GM18867 (cell line): ENCODE data around the gene CRKL.

Experiments
- ATAC-seq: cut with Tn5 transposase; IDR thresholded peaks from one replicate; pipeline ENCODE4 v1.9.1; 2021; ENCODE audit warnings: mild to moderate bottlenecking, moderate library complexity; ENCODE audit not compliant: unreplicated experiment

The CRKL gene

DNA sequence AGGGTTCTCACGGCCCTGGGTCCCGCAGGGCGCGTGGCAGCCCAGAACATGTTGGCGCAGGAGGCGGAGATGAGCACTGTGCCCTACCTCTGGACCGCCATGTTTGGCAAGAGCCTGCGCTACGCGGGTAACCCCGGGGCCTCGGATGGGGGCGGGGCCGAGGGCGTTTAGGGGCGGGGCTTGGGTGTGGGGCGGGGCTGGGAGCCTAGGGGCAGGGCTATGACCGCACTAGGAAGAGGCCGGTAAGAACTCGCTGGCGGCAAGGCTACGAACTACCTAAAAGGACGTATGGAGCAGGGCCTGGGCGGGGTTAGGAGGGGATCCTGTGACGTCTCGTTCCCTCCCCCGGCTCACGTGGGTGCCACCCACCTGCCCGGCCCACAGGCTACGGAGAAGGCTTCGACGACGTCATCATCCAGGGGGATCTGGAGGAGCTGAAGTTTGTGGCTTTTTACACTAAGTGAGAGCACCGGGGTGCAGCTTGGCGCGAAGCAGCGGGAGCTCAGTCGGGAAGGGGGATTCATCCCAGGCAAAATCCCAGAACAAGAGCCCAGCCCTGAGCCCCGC is 62.1 kb downstream of the CRKL start:
- ATAC-seq, result no peak

DNA sequence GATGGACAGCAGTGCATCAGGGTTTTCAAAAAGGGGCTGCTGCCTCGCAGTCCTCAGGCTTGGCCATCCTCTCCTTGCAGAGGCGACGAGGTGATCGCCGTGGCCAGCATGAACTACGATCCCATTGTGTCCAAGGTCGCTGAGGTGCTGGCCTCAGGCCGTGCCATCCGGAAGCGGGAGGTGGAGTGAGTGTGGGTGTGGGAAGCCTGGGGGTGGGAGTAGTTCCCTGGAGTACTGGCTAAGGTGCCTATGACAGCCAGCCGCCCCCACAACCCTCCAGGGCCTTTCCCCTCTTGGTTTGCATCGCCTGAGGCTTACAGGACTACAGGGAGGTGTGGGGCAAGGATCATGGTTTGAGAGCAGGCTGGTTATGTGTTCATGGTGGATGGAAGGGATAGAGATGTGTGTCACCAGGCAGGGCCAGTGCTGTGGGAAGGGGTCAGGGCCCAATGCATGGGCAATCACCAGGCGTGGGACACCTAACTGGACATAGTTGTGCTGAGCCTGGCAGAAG is 62.8 kb downstream of the CRKL start:
- no peak for ATAC-seq

DNA sequence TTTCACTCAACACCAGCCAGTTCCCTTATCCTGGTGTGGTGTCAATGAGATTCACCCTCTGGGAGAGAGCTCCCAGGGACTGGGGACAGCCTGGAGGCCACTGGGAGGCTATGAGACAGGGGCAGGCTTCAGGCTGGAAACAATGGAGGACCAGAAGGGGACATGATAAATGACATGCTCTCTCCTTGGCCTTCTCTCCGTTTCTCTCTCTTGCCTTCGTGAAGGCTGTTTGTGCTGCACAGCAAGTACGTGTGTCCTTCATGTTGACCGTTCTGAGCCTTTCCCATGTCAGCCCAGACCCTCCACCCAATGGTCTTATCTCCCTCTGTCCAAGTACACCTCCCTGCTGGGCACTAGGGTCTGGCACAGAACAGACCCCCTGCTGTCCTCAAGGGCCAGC is 63.3 kb downstream of the CRKL start:
- no peak for ATAC-seq

DNA sequence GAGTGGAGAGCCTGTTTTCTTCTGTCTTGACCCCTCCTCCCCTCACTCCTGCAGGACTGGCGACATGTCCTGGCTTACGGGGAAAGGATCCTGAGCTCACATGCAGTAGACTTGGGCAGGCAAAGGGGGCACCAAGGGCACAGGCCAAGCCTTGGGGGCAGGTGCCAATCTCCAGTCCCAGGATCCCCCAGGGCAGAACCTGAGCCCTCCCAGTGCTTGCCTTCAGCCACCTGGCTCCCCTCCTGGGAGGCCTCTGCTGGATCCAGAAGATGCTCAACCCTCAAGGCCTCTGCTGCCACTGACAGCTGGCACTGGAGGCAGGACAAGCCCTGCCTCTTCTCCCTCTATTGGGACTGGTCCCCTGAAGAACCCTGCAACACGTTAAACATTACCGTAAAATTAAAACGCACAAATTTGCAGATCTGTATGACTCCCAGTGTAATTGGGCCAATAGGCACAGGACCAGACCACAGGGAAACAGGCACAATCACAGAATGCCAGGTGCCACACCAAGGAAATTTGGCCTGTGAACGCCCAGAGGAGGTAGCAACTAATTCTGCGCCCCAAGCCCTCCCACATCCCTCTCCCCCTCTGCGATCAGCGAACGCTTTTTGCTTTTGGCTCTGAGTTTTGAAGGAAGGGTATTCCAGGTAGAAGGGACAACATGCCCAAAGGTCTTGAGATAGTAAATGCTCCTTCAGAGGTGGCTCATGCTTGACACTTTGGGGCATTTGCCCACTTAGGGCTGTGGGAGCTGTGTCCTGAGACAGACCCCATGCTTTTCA is 63.9 kb downstream of the CRKL start:
- no peak for ATAC-seq

DNA sequence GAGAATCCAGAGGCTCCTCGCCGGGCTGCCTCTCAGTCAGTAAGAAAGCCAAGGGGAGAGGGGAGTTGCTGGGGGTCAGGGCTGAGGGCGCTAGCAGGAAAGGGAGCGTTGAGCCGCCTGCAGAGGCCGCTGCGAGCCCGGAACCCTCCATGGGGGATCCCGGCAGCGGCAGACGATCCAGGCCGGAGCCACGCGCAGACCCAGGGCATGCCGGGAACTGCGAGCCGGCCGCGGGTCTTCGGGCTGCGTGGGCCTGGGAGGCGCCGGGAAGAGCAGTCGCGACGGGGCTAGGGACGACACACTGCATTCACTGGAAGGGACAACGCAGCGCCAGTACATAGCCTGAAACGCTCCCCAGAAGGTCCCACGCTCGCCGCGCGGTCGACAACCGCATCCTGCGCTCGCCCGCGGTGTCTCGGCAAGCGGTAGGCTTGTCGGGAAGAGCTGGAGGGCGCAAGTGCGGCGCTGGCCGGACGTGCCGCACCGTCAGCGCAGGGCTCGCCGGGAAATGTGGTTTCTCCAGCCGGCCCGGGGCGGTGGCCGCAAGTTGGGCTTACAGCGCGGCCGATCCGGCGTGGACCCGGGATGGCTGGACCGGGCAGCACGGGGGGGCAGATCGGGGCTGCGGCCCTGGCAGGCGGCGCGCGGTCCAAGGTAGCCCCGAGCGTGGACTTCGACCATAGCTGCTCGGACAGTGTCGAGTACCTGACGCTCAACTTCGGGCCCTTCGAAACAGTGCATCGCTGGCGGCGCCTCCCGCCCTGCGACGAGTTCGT is 64.8 kb downstream of the CRKL start, which contains the start of gene LZTR1:
LZTR1 (plus strand) TSS at position 511 of the 776 bp plus-strand sequence; CDS start at position 586, 75 bp downstream.
- peak; percentile 86 for ATAC-seq

DNA sequence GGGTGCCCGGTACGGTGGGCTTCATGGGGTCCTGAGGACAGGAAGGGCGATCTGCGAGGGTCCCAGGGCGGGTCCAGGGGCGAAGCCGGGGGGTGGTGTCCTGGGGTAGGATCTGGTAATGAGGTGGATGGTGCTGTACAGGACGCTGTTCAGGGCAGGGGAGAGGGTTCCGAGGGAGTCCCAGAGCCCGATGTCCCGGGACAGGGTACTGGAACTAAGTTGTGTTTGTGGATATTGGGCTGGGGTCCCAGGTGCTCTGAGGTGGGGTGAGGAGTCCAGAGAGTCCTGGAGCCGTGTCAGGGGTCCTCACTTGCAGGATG is 65.3 kb downstream of the CRKL start:
- peak; percentile 23 for ATAC-seq

DNA sequence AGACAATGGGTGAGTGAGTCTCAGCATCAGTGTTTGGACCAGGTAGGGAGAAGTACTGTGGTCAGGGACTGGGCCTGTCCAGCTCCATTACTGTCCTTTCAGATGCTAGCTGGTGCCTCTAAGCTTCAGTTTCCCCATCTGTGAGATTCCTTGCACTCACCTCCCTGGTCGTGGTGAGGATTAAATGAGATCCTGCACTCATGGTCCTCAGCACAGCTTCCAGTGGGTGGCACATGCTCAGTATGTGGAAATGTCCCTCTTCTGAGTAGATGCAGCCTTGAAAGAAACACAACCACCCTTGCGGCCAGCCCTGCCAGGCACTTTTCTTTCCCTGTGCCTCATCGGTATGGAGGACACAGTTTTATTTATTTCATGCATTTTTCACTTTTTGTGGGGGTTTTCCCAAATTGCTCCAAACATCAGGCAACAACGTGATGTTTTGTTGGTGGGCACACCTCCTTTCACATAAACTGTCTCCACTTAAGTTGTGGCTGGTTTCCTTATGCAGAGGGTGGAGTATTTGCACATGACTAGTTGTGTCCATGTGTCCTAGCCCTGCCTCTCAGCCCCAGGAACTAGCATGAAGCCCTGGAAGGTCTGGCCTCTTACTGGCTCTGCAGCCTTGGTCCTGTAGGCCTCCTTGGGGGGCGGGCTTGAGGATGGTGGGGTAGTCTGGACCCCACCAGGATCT is 66.0 kb downstream of the CRKL start:
- ATAC-seq, result no peak

DNA sequence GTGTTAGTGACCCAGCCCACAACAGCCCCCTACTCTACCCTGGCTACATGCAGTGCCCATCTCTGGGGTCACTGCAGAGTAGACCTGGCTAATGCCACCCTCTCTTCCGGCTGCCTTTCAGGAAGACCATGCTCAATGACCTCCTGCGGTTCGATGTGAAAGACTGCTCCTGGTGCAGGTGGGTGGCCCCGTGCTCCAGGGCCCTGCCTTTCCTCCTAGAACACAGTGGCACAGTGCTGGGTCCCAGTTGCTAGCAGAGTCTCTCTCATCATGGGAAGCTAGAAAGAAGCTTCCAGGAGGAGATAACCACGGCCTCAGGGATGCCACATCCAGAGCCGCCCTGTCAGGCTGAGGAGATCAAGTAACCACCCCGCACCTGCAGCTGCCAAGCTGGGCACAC is 68.5 kb downstream of the CRKL start:
- ATAC-seq, result no peak

DNA sequence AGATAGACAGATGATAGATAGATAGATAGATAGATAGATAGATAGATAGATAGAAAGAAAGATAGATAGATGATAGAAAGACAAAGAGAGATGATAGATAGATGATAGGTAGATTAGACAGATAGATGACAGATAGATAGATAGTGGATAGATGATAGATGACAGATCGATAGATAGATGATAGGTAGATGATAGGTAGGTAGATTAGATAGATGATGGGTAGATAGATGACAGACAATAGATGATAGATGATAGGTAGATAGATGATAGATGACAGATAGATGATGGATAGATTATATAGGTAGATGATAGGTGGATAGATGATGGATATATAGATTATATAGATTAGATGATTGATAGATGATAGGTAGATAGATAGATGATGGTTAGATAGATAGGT is 69.2 kb downstream of the CRKL start:
- ATAC-seq, result no peak

DNA sequence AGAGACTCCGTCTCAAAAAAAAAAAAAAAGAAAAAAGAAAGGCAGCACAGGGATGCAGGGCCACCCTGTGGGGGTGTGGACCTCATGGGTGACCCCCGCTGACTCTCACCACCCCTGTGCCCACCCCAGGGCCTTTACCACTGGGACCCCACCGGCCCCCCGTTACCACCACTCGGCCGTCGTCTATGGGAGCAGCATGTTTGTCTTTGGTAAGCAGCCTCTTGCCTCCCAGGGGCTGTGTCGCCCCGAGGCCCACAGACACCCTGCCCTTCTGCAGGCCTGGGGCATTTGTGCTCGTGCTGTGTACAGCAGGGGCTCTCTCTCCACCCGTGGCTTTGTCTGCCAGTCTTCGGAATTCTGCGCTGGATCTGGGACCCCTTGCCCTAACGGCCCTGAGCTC is 70.2 kb downstream of the CRKL start:
- no peak for ATAC-seq

DNA sequence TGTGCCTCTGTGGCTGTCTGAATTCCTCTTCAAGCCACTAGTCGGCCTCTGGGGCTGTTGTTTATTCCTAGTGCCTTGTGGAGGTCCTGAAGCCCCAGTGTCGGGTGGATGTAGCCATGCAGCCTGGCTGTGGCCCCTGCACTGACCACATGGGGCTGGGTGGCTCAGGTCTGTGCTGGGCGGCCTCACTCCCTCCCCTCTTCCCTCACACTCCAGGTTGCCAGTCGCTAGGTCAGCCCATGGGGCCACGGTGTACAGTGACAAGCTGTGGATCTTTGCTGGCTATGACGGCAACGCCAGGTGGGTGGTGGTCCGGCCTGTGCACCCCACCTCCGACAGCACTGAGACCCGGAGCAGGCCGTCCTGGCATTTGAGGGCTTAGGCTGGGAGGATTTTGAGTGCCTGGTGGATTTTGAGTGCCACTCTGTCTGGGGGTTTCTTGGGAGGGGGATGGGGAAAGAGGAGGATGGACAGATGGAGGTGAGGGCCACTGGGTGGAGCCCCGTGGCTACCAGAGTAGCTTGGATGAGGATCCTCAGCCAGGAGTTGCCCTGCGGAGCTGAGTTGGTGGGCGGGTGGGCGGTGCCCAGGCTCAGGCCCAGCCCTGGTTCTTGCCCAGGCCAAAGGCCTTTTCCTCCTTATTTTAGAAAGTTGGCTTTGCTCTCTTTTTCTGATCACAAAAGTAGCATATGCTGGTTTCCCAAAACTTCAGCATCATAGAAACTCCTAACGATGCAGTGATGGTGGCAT is 71.5 kb downstream of the CRKL start:
- no peak for ATAC-seq

DNA sequence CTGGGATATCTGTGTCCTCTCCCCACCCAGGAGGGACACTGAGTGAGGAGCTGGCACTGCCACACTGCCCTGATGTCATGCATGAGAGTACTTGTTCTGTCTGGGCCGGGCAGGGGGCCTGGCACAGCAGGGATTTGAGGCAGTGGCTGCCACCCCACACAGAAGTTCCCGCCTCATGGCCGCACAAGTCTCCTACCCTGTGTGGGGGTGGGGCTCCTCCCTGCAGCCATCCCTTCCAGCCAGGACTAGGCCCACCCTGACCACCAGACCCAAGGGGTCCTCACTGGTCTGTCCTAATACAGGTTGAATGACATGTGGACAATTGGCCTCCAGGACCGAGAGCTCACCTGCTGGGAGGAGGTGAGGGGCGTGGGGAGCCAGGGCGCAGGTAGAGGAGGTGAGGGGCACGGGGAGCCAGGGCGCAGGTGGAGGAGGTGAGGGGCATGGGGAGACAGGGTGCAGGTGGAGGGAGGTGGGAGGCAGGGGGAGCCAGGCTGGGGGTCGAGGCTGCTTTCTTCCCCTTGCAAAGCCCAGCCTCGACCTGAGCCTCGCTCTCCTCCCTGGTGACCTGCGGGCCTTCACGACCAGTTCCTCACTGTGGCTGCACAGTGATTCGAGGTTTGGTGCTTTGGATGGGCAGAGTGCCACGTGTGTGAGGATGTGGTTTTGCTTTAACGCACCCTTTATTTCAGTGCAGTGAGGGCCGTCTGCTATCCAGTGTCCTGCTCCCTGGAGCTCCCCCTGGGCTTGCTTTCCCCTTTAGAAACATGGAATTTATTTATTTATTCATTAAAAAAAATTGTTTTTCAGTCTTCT is 72.3 kb downstream of the CRKL start:
- ATAC-seq, result no peak

DNA sequence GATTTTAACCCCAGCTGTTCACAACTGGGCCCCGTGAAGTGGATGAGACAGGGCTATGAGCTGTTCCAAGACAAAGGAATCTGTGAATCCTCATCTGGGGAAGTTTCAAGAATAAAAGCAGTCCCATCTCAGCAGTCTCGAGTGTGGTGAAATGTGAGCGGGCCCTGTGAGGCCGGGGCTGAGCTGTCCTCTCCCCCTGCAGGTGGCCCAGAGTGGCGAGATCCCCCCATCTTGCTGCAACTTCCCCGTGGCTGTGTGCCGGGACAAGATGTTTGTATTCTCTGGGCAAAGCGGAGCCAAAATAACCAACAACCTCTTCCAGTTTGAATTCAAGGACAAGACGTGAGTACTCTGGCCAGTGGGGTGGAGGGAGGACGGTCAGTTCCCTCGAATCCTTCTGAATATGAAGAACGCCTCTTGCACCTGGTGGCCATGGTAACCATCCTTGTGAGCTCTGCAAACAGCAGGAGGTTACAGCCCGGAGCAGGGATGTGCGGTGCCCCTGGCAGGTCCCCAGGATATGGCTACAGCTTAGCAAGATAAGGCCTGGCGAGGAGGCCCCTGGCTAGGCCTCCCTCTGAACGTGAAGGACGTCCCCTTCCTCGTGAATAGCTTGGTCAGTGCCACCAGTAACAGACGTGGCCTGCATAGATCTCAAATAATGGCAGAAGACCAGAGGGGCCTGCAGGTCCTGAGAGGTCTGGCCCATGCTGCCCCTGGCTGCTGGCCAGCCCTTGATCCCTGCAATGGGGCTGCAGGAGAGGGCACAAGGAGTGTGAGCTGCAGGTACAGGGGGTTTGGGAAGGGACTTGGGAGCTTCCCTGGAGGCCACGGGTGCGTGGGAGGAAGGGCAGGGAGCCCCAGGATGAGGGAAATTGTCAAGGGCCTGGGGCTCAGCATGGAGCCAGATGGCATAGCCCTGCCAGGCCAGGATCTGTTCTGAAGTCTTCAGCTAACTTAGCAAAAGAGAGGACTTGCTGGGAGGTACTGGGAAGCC is 73.3 kb downstream of the CRKL start:
- no peak for ATAC-seq

DNA sequence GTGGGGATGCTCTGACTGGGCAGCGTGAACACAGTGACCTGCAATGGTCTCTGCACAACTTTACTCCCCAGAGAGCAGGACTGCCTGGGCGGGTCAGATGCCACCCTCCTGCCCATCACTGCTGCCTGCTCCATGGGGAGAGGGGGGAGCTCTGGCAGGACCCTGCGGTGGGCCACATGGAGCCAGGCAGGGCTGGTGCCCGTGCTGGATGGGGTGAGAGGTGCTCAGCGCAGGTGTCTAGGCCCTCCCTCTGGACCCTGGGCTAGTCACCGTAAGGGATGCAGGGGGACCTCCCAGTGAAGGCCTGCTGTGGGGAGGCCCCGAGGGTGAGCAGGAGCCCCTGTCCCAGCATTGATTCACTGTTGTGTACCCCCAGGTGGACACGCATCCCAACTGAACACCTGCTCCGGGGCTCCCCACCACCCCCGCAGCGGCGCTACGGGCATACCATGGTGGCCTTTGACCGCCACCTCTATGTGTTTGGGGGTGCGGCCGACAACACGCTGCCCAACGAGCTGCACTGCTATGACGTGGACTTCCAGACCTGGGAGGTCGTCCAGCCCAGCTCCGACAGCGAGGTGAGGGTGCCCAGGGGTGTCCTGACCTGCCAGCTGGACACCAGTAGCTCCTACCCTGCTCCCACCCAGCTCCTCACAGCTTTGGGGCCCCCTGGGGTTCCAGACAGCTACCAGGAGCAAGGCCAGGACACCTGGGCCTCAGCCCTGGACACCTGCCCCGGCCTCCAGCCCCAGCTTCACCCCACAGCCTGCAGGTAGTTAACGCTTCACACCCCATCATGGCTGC is 74.2 kb downstream of the CRKL start:
- ATAC-seq, result no peak

DNA sequence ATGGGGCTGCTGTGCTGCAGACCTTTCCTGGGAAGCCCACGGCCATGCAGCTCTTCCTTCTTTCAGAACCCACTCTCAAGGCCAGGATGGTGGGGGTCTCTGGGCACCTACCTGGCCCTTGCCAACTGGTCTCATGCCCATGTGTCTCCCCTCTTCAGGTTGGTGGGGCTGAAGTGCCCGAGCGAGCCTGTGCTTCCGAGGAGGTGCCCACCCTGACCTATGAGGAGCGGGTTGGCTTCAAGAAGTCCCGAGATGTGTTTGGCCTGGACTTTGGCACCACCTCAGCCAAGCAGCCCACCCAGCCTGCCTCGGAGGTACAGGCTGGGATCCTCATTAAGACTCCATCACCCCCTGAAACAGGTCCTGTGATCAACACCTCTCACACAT is 74.8 kb downstream of the CRKL start:
- no peak for ATAC-seq

DNA sequence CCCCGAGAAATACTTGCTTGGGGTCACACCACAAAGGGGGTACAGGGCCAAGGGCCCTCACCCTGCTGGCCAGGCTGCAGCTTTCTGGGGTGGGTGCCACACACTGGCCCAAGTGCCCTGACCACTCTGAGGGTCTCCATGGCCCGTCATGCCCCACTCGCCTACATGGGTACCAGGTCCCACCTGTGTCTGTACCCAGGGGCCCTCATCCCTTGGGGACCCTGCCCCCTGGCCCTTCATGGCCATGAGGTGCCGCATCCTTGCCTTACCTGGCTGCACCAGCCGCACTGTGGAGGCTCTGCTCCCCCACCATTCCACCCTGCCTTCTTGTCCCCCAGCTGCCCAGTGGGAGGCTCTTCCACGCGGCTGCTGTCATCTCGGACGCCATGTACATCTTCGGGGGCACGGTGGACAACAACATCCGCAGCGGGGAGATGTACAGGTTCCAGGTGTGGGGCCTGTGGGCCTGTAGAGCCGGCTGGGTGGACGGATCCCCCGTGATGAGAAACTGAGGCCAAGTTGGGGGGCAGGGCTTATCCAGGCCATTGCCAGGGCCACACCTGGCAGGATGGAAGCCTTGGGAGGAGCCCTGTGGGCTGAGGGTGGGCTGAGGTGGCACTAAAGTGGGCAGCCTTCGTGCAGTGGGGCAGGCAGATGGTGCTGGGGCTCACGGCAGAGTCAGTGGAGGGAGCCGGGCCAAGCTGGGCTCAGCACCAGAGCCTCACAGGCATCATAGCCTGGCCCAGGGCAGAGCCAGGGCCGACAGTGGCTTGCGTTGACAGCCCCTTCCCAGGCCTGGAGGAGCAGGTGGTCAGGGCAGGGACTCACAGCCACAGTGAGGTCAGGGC is 75.5 kb downstream of the CRKL start:
- no peak for ATAC-seq
